ENCODE results near the gene BOLA2.
"Not testable (repeated sequence)": the region's sequence is repeated elsewhere in the genome, so short reads cannot be mapped to it uniquely, and the experiment has no call there.

Gene BOLA2

GRCh38 chr16:29454269-29454668 lies at the start of gene BOLA2, which contains the start of gene SLX1B:
TSS of gene BOLA2 (minus strand) at chr16:29454351. CDS start at chr16:29454253, 98 bp downstream.
TSS of gene SLX1B (plus strand) at chr16:29454533.
- DNase-seq, result not testable (repeated sequence)

GRCh38 chr16:29482276-29482675 lies 28.1 kb upstream of the BOLA2 start:
- DNase-seq, result not testable (repeated sequence)

GRCh38 chr16:29472065-29472464 lies 17.9 kb upstream of the BOLA2 start:
- not testable (repeated sequence) for DNase-seq

GRCh38 chr16:29469660-29470059 lies 15.5 kb upstream of the BOLA2 start:
- DNase-seq, result not testable (repeated sequence)

GRCh38 chr16:29467654-29468366 lies 13.7 kb upstream of the BOLA2 start:
- not testable (repeated sequence) for DNase-seq

GRCh38 chr16:29466904-29467303 lies 12.8 kb upstream of the BOLA2 start:
- DNase-seq, result not testable (repeated sequence)

- not testable (repeated sequence) for DNase-seq
Observed at GRCh38 chr16:29465985-29466824, 12.1 kb upstream of the BOLA2 start.

- not testable (repeated sequence) for DNase-seq
Observed at GRCh38 chr16:29460647-29461030, 6.5 kb upstream of the BOLA2 start.

- not testable (repeated sequence) for DNase-seq
Observed at GRCh38 chr16:29459706-29460646, 5.8 kb upstream of the BOLA2 start, which contains the start of gene SULT1A4. TSS of gene SULT1A4 (plus strand) at chr16:29459913. CDS start at chr16:29461386, 1,473 bp downstream.

- DNase-seq, result not testable (repeated sequence)
Observed at GRCh38 chr16:29457660-29458059, 3.5 kb upstream of the BOLA2 start.

GRCh38 chr16:29454828-29455227 lies 677 bp upstream of the BOLA2 start:
- not testable (repeated sequence) for DNase-seq

- DNase-seq, result not testable (repeated sequence)
Observed at GRCh38 chr16:29453754-29454153, 397 bp downstream of the BOLA2 start.

GRCh38 chr16:29425390-29425789 lies 28.8 kb downstream of the BOLA2 start:
- DNase-seq, result not testable (repeated sequence)

GRCh38 chr16:29423587-29423986 lies 30.6 kb downstream of the BOLA2 start:
- DNase-seq, result not testable (repeated sequence)

GRCh38 chr16:29405249-29405648 lies 48.9 kb downstream of the BOLA2 start:
- not testable (repeated sequence) for DNase-seq

Measured in NCI-H345 (cell line).